ENCODE data around the gene UBAP2.

The UBAP2 gene

GRCh38 chr9:34072868-34073590, 24.3 kb upstream of the UBAP2 start:
- Histone ChIP-seq H3K27ac (ENCODE audit: low read depth, low read length, poor library complexity, severe bottlenecking) (no peak overlapping the region), H3K4me1 (ENCODE audit: insufficient read depth, low read length, severe bottlenecking) (no peaks in the 10 kb centered on the region), H3K27me3 (ENCODE audit: insufficient read depth, low read length) (no peaks in the 10 kb centered on the region), H2AFZ (ENCODE audit: low read length) (no peak overlapping the region), H3K4me3 (ENCODE audit: low read depth, low read length, poor library complexity, severe bottlenecking) (no peak overlapping the region), H3K9me2 (ENCODE audit: low read depth, low read length) (no peaks in the 10 kb centered on the region), H3K9ac (ENCODE audit: low read length) (no peak overlapping the region), H3K4me2 (ENCODE audit: low read length) (no peak overlapping the region), H3K9me3 (ENCODE audit: low read length) (no peaks in the 10 kb centered on the region), H3F3A (ENCODE audit: insufficient read depth, low read length) (no peaks in the 10 kb centered on the region), H3K36me3 (ENCODE audit: insufficient read depth, low read length) (no peaks in the 10 kb centered on the region), H3K79me2 (ENCODE audit: insufficient read depth, low read length) (no peaks in the 10 kb centered on the region), H4K20me1 (ENCODE audit: insufficient read depth, low read length) (no peaks in the 10 kb centered on the region)
- TF ChIP-seq CTCF (IDR thresholded peaks at IDR 0.05; ENCODE audit: low read length): no peak
- no peak for TF ChIP-seq EZH2 (IDR thresholded peaks at IDR 0.05; ENCODE audit: borderline replicate concordance, low read length)

- Histone ChIP-seq H3K27ac (ENCODE audit: low read depth, low read length, poor library complexity, severe bottlenecking) (no peak overlapping the region), H3K79me2 (ENCODE audit: insufficient read depth, low read length) (no peaks in the 10 kb centered on the region), H3K9ac (ENCODE audit: low read length) (no peak overlapping the region), H3K27me3 (ENCODE audit: insufficient read depth, low read length) (no peaks in the 10 kb centered on the region), H3K36me3 (ENCODE audit: insufficient read depth, low read length) (no peaks in the 10 kb centered on the region), H3K4me3 (ENCODE audit: low read depth, low read length, poor library complexity, severe bottlenecking) (no peak overlapping the region), H4K20me1 (ENCODE audit: insufficient read depth, low read length) (no peaks in the 10 kb centered on the region), H3K4me2 (ENCODE audit: low read length) (no peak overlapping the region), H3K4me1 (ENCODE audit: insufficient read depth, low read length, severe bottlenecking) (no peaks in the 10 kb centered on the region), H3K9me3 (ENCODE audit: low read length) (no peaks in the 10 kb centered on the region), H3F3A (ENCODE audit: insufficient read depth, low read length) (no peaks in the 10 kb centered on the region), H3K9me2 (ENCODE audit: low read depth, low read length) (no peaks in the 10 kb centered on the region), H2AFZ (ENCODE audit: low read length) (no peak overlapping the region)
- TF ChIP-seq CTCF (IDR thresholded peaks at IDR 0.05; ENCODE audit: low read length) (no peak), EZH2 (IDR thresholded peaks at IDR 0.05; ENCODE audit: borderline replicate concordance, low read length) (no peak)
Measured at GRCh38 chr9:34072410-34072809, 23.7 kb upstream of the UBAP2 start.

- Histone ChIP-seq H3K4me2 (ENCODE audit: low read length) (no peak overlapping the region), H3F3A (ENCODE audit: insufficient read depth, low read length) (no peaks in the 10 kb centered on the region), H3K9me3 (ENCODE audit: low read length) (no peaks in the 10 kb centered on the region), H3K9me2 (ENCODE audit: low read depth, low read length) (no peaks in the 10 kb centered on the region), H3K4me1 (ENCODE audit: insufficient read depth, low read length, severe bottlenecking) (no peaks in the 10 kb centered on the region), H3K79me2 (ENCODE audit: insufficient read depth, low read length) (no peaks in the 10 kb centered on the region), H3K4me3 (ENCODE audit: low read depth, low read length, poor library complexity, severe bottlenecking) (no peak overlapping the region), H3K9ac (ENCODE audit: low read length) (no peak overlapping the region), H4K20me1 (ENCODE audit: insufficient read depth, low read length) (no peaks in the 10 kb centered on the region), H3K36me3 (ENCODE audit: insufficient read depth, low read length) (no peaks in the 10 kb centered on the region), H3K27ac (ENCODE audit: low read depth, low read length, poor library complexity, severe bottlenecking) (no peak overlapping the region), H2AFZ (ENCODE audit: low read length) (no peak overlapping the region), H3K27me3 (ENCODE audit: insufficient read depth, low read length) (no peaks in the 10 kb centered on the region)
- TF ChIP-seq EZH2 (IDR thresholded peaks at IDR 0.05; ENCODE audit: borderline replicate concordance, low read length) (no peak), CTCF (IDR thresholded peaks at IDR 0.05; ENCODE audit: low read length) (no peak)
Measured at GRCh38 chr9:34070606-34071324, 22.1 kb upstream of the UBAP2 start.

Data from OCI-LY1 (cell line).